Subcutaneous preadipocyte (primary cell): ENCODE data around the gene STK11. TPM values are rescaled to one million over a fixed set of nuclear protein-coding genes. Genes with fewer than 3 reads are reported as not detected.

Experiments used
- total RNA-seq: library from RNA; depleted of rRNA; stranded (reverse); fragments of >200 nt; gene quantifications from 2 replicates; pipeline ENCODE4 v1.2.3, GENCODE V29; 2012

The STK11 gene
- total RNA-seq: 58.4 and 85.0 TPM in 2 replicates

GRCh38 chr19:1205114-1206099 lies at the start of gene STK11:
Gene STK11 (plus strand): TSS chr19:1205778. CDS start chr19:1206914, 1,136 bp downstream.

DNA sequence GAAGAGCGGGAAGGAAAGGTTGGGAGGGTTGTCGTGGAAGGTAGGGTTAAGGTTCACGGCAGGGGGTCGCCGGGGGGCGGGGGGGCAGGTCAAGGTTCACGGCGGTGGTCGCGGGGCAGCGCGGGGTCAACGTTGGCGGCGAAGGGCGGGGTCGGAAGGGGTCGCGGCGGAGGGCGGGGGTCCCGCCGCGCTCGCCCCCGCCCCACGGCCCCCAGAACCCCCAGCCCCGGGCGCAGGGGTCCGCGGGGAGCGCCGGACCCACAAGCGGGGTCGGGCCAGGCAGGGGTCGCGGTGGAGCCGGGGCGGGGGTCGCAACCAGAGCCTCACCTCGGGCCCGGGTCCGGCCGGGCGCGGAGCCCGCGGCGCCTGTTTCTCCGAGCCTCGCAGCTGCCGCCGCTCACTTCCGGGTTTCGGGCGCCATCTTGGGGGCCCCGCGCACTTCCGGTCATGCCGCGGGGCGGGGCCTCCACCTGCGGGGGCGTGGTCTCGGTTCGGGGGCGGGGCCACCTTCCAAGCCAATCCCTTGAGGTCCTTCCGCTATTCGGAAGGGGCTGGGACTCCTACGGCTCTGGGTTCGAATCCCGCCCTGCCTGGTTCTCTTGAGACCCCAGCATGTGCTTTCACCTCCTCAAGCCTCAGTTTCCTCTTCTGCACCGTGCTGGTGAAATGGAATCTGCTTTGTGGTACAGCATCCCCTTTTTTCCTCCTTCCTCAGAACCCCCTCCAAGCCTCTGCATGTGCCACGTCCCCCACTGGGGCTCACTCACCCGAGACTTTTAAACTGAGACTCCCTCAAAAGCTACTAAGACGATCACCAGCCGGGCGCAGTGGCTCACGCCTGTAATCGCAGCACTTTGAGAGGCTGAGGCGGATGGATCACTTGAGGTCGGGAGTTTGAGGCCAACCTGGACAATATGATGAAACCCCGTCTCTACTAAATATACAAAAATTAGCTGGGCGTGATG lies 31.5 kb upstream of the STK11 start, which contains the start of gene SBNO2:
SBNO2 (minus strand) TSS at position 424 of the 965 bp plus-strand sequence. CDS start 19,992 bp downstream, outside the sequence.

GRCh38 chr19:1237754-1238368 lies 32.3 kb downstream of the STK11 start, which contains the start of gene CBARP:
Gene CBARP (minus strand): TSS chr19:1238005. CDS start chr19:1236100, 1,905 bp downstream.

DNA sequence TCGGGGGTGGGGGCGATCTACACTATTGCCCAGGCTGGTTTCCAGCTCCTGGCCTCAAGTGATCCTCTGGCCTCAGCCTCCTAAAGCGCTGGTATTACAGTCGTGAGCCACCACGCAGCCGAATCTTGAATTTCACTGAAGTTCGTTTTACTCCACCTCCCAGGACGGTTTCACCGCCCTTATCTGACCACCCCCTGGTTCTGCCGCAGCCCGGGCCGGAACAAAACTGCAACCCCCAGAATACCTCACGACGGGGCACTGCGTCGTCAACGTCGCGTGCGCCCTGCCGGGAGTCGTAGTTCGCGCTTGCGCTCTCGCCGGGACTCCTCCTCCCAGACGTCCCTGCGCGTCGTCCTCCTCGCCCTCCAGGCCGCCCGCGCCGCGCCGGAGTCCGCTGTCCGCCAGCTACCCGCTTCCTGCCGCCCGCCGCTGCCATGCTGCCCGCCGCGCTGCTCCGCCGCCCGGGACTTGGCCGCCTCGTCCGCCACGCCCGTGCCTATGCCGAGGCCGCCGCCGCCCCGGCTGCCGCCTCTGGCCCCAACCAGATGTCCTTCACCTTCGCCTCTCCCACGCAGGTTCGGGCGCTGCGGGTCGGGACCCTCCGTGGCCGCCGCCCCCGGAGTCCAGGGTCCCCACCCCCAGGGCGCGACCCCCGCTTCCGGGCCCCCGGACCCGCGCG lies 36.0 kb downstream of the STK11 start, which contains the start of gene ATP5F1D:
ATP5F1D (plus strand) TSS at position 335 of the 679 bp plus-strand sequence; CDS start at position 435, 100 bp downstream.

DNA sequence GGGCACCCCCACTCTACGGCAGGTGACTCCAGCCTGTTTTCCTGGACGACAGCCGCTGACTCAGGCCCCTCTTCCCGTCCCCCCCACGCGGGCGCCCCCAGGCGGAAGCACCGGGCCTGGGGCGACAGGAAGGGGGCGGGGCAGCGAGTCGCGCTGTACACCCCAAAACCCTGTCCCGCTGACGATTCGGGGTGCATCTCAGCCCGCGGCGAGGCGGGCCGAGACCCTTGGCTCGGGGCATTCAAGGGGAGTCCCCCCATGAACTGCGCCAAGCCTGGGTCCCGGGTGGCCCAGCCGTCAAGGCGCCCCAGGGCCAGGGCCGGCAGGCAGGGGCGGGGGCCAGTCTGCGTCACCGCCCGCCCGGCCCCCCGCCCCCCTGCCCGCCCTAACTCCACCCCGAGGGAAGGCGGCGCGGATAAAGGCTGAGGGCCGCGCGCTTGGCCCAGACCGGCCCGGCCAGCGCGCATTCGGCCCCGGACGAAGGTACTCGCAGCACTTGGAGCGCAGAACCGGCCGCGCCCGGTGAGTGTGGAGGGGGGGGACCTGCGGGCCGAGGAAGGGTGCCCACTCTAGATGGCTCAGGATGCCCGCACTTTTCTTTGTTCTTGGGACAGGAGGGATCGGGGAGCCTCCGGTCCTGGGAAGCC lies 42.7 kb downstream of the STK11 start, which contains the start of gene MIDN:
MIDN (plus strand) TSS at position 445 of the 647 bp plus-strand sequence. CDS start 1,714 bp downstream, outside the sequence.

GRCh38 chr19:1269065-1269477 lies 63.5 kb downstream of the STK11 start, which contains the start of gene CIRBP:
Gene CIRBP (plus strand): TSS chr19:1269332. CDS start chr19:1270934, 1,602 bp downstream.

GRCh38 chr19:1275260-1275975 lies 69.8 kb downstream of the STK11 start, which contains the start of gene FAM174C:
Gene FAM174C (plus strand): TSS chr19:1275530. CDS start chr19:1275550, 20 bp downstream.

Other genes starting within 250 kb of the STK11 start
- 68.0 and 80.9 TPM in 2 replicates for gene WDR18, start 221.4 kb upstream of the STK11 start, total RNA-seq
- gene GRIN3B, start 205.4 kb upstream of the STK11 start, total RNA-seq: under 0.01 and 0.20 TPM in 2 replicates
- gene TMEM259, start 184.7 kb upstream of the STK11 start, total RNA-seq: 68.3 and 80.5 TPM in 2 replicates
- gene RNU6-2, start 184.3 kb upstream of the STK11 start, total RNA-seq: not detected in 2 replicates
- gene CNN2, start 179.2 kb upstream of the STK11 start, total RNA-seq: 122 and 131 TPM in 2 replicates
- gene ABCA7, start 165.7 kb upstream of the STK11 start, total RNA-seq: 4.0 and 4.3 TPM in 2 replicates
- gene ARHGAP45, start 138.6 kb upstream of the STK11 start, total RNA-seq: 0.78 and 1.5 TPM in 2 replicates
- gene POLR2E, start 110.4 kb upstream of the STK11 start, total RNA-seq: 84.5 and 113 TPM in 2 replicates
- gene GPX4, start 101.8 kb upstream of the STK11 start, total RNA-seq: 326 and 402 TPM in 2 replicates
- 44.4 and 46.3 TPM in 2 replicates for gene SBNO2, start 31.5 kb upstream of the STK11 start, total RNA-seq
- gene CBARP, start 32.2 kb downstream of the STK11 start, total RNA-seq: 2.9 and 4.7 TPM in 2 replicates
- 25.4 and 32.7 TPM in 2 replicates for gene ATP5F1D, start 36.0 kb downstream of the STK11 start, total RNA-seq
- gene MIDN, start 42.8 kb downstream of the STK11 start, total RNA-seq: 15.8 and 21.9 TPM in 2 replicates
- 99.2 and 106 TPM in 2 replicates for gene CIRBP, start 63.6 kb downstream of the STK11 start, total RNA-seq
- 28.9 and 36.4 TPM in 2 replicates for gene FAM174C, start 69.8 kb downstream of the STK11 start, total RNA-seq
- gene EFNA2, start 80.1 kb downstream of the STK11 start, total RNA-seq: not detected in 2 replicates
- gene NDUFS7, start 178.1 kb downstream of the STK11 start, total RNA-seq: 57.5 and 71.7 TPM in 2 replicates
- gene GAMT, start 195.8 kb downstream of the STK11 start, total RNA-seq: 23.9 and 42.6 TPM in 2 replicates
- 49.6 and 88.9 TPM in 2 replicates for gene DAZAP1, start 201.8 kb downstream of the STK11 start, total RNA-seq
- gene RPS15, start 232.6 kb downstream of the STK11 start, total RNA-seq: 481 and 668 TPM in 2 replicates
- gene APC2, start 244.3 kb downstream of the STK11 start, total RNA-seq: under 0.01 and 0.37 TPM in 2 replicates